ENCODE measurements around the gene BRD2.

Gene BRD2

GRCh38 chr6:33001685-33002084, 33.3 kb downstream of the BRD2 start:
- no peak for DNase-seq

GRCh38 chr6:33004940-33005339, 36.5 kb downstream of the BRD2 start:
- DNase-seq, result no peak

GRCh38 chr6:33007831-33008400, 39.5 kb downstream of the BRD2 start:
- DNase-seq, result no peak

GRCh38 chr6:33008944-33009861, 40.8 kb downstream of the BRD2 start, which contains the start of gene HLA-DOA:
TSS of gene HLA-DOA (minus strand) at chr6:33009591.
- peak; percentile 75 for DNase-seq

- no peak for DNase-seq
These were observed 42.0 kb downstream of the BRD2 start for GRCh38 chr6:33010356-33010755.

- no peak for DNase-seq
These were observed 45.2 kb downstream of the BRD2 start for GRCh38 chr6:33013608-33014007.

GRCh38 chr6:33014841-33015634, 46.6 kb downstream of the BRD2 start:
- DNase-seq, result peak; percentile 83

- DNase-seq, result no peak
These were observed 47.4 kb downstream of the BRD2 start for GRCh38 chr6:33015798-33016197.

- no peak for DNase-seq
These were observed 48.6 kb downstream of the BRD2 start for GRCh38 chr6:33017018-33017417.

- DNase-seq, result no peak
These were observed 49.4 kb downstream of the BRD2 start for GRCh38 chr6:33017694-33018353.

- DNase-seq, result no peak
These were observed 50.0 kb downstream of the BRD2 start for GRCh38 chr6:33018418-33018817.

GRCh38 chr6:33018904-33019303, 50.5 kb downstream of the BRD2 start:
- DNase-seq, result no peak

GRCh38 chr6:33019372-33019771, 51.0 kb downstream of the BRD2 start:
- DNase-seq, result no peak

GRCh38 chr6:33021917-33022316, 53.5 kb downstream of the BRD2 start:
- DNase-seq, result no peak

- no peak for DNase-seq
These were observed 55.1 kb downstream of the BRD2 start for GRCh38 chr6:33023536-33023935.

- DNase-seq, result no peak
These were observed 56.1 kb downstream of the BRD2 start for GRCh38 chr6:33024521-33024920.

- no peak for DNase-seq
These were observed 59.9 kb downstream of the BRD2 start for GRCh38 chr6:33028220-33028849.

GRCh38 chr6:33029328-33030184, 61.2 kb downstream of the BRD2 start:
- DNase-seq, result peak; percentile 73

GRCh38 chr6:33030245-33030644, 61.9 kb downstream of the BRD2 start:
- no peak for DNase-seq

All from activated CD4-positive, alpha-beta T cell treated with anti-CD3 and anti-CD28 coated beads, Interleukin-2, amount 50 U/mL, for 16 hours (primary cell).